NCI-H526 (cell line): ENCODE results near the gene MVD.
"Not testable (repeated sequence)": the region's sequence is repeated elsewhere in the genome, so short reads cannot be mapped to it uniquely, and the experiment has no call there.

Source experiments
- DNase-seq, 2 experiments: peaks; one replicate each; lab custom pipeline; 2025; lab: John Stamatoyannopoulos, UW

MVD gene

DNA sequence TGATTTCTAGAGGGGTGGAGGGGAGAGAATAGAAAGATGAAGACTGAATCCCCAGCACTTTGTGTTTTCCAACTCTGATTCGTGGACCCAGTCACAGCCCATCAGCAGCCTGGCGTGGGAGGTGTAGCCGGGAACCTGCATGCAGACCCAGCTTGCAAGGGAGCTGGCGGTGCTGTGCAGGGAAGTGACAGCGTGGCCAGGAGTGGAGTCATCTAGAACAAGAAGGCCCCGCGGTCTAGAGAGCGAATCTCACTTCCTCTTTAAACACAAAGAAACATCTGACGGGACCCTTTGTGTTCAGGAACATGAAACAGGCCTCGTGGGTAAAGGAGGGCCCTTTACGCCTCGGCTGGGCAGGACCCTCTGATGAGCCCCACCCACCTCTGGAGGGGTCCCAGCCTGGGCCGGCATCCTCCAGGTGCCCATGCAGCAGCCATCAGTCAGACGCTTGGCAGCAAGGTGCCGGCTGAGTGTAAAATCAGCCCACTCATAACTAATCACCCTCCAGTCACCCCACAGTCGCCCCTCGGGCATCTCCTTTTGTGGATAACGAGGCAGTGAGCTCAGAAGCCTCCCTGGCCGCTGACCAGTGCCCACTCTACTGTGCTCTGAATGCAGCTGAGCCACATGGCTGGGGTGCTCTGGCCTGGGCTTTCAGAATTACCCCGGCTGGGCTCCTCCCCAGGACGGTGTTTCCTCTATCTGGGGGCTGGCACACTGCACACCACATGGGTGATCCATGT is 19.0 kb upstream of the MVD start:
- DNase-seq = no peak

DNA sequence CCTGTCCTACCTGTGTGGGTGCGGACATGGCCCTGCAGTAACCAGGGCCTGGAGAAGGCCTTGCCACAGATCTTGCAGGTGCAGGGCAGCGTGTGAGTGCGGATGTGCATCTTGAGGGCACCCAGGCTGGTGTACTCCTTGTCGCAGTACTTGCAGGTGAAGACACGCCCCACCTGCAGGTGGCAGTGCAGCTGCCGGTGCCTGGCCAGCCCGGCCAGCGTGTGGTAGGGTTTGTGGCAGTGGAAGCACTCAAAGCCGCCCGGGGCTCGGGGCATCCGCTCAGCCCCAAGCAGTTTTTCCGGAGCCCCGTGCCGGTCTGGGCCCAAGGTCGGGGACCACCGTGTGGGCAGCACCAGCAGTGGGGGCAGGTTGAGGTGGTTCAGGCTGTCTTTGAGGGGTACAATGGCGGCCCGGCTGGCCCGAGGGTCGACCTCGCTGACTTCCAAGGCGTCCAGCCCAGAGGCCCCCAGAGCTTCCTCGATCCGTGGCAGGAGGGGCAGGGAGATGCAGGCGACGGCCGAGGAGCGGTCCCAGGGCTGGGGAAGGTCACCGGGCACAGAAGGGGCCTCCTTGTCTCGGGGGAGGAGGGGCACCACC is 18.3 kb upstream of the MVD start:
- peak in 1 of 2 experiments; percentile 30 for DNase-seq

DNA sequence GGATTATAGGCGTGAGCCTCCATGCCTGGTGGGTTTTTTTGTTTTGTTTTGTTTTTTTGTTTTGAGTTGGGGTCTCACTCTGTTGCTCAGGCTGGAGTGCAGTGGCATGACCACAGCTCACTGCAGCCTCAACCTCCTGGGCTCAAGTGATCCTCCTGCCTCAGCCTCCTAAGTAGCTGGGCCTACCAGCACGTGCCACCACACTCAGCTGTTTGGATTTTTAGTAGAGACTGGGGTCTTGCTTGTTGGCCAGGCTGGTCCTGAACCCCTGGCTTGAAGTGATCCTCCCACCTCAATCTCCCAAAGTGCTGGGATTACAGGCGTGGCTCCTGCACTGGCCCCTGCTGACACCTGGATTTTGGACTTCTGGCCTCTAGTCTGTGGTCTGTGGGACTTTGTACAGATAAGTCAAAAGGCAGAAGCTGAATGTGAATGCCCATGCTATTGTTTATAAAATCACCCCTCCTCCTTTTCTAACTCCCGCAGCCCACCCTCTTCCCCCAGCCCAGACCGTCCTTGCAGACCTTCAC is 17.7 kb upstream of the MVD start:
- no peak for DNase-seq

DNA sequence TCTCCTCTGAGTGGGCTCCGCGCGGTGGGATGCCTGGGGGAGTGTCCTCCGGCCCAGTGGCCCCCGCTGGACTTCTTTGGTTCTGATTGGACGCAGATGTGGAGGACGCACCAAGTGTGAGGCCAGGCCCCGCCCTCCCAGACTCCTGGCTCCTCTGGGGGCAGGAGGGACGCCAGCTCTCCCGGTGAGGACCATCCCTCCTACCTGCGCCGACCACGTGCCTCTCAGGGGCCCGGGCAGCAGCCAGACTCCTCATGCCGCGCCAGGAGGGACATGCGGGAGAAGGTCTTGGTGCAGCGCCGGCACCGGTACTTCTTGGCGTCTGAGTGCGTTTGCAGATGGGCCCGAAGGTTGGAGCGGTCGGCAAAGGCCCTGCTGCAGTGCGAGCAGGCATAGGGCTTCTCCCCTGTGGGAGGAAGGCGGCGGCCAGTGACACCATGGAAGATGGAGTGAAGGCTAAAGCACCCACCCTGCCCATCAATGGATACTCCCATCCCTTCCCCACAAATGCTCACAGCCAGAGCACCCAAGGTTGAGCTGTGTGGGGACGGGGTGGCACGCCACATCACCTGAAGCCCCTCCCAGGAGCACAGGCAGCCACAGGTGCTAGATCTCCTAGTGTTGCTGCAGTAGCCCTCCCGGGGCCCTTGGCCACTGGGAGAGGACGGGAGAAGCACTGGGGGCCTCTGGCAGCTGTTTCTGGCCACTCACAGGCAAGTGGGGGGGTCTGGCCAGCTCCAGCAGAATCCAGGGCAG is 15.5 kb upstream of the MVD start:
- DNase-seq = peak; percentile 14 to 21

DNA sequence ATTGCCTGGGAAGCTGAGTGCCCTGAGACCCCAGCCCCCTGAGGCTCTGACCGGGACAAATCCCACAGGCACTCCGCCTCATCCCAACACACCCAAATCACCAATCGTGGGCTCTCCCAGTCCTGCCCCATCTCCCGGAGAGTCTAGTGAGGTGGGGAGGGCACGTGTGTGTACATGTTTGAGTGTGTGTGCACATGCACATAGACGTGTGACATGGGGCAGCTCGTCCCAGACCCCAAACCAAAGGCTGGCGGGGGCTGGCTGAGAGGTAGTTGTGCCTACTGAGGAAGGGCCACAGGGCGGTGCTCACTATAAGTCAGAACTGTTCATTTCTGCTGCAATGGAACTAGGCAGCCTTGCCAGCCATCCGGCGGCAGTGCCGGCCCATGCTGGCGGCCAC is 14.8 kb upstream of the MVD start:
- no peak for DNase-seq

DNA sequence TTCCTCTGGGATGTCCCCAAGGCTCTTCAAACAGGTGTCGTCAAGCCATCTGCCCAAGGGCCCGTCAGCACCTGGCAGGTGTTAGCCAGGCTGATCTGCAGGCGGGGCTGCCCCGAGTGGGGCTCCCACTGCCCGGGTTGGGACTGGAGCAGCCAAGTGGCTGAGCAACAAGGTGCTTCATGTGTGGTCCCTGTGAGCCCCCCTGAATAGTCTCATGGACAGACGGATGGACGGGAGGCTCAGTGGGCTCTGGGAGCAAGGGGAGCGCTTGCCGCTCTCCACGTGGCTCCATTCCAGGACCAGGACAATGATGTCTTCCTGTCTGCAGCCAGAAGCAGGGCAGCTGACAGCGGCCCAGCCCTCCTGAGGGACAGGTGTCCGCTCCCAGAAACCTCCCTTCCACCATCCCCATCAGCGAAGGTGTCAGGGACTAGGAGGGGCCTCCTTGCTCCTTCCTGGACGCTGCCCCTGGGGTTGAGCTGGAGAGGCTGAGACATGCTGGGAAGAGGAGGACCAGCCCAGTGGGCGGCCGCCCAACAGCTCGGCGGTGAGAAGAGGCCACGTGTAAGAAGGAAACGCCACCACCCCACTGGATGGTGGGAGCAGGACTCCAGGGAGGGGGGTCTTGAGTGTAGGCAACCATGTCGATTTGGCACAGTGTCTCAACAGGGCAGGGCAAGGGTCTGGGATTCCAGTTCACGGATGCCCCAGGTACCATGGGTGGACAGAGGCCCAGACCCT is 13.8 kb upstream of the MVD start:
- no peak for DNase-seq

DNA sequence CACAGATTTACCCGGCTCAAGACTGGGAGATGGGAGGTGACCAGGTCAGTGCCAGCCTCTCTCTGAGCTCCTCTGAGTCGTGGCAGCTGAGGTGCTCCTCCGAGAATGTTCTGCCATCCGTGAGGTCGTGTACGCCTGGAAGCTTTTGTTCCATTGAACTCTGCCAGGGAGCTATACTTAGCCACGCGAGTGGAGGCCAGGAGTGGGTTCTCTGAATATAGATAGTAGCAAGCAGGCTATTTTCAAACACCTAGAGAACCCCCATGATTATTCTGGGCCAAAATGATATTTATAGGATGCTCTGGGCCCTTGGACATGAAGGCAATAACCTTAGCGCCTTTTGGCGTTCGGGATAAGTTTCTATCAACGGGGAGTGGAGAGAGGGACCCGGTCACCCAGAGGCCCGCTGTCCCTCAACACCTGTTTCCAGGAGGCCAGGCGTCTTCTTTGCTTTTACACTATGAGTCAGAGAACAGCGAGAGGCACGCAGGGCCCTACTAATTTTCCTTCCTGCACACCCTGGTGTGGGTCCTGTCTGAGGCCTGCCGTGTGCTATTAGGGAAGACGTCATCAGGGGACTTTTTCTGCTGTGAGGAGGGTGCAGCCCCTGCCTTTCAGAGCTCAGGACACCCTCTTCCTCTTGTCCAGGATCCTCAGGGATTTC is 11.0 kb upstream of the MVD start:
- no peak for DNase-seq

DNA sequence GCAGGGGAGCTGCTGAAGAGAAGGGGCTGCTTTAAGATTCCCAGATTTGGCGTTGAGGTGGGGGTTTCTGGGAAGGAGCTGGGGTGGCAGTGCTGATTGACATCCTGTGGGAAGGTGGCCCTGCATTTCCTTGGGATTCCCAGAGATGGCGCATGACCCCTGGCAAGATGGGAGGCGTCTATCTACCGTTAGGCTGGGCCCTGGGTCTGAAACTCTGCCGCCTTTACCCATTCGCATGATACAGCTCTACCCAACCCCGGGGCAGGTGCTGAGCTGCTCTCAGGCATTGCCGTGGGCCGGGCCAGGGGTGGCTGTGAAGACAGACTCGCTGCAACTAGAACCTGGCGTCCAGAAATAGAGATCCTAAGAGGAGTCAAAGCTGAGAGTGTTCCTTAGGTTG is 9.9 kb upstream of the MVD start:
- DNase-seq = peak in 1 of 2 experiments; percentile 54

DNA sequence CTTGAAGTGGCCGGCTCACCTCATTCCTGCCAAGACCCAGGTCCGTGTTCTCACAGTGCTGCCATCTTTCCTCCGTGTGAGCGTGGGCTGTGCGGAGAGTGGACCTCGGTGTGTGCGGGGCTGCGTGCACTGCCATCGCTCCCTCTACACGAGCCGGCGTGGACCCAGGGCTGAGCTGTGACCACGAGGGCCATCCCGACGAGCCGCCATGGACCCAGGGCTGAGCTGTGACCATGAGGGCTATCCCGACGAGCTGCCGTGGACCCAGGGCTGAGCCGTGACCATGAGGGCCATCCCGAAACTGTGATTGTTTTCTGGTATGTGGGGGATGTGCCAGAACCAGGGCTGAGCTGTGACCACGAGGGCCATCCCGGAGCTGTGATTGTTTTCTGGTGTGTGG is 8.9 kb upstream of the MVD start:
- DNase-seq = no peak

DNA sequence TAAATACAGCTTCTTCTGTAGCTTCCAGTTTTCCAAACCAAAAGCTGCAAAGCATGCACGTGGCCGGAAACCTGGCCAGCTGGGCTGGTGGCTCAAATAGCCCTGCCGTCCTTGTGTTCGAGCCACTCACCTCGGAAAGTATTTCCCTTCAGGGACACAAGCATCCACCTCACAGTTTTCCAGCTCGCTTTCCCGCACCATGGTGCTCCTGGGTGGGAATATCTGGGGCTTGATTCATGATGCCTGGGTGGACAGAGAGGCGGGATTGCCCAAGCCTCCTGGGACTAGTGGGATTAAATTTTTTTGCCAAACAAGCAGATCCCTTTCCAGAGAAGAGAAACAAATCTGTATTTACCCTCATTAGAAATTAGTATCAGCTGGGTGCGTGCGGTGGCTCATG is 7.1 kb upstream of the MVD start:
- DNase-seq = no peak

DNA sequence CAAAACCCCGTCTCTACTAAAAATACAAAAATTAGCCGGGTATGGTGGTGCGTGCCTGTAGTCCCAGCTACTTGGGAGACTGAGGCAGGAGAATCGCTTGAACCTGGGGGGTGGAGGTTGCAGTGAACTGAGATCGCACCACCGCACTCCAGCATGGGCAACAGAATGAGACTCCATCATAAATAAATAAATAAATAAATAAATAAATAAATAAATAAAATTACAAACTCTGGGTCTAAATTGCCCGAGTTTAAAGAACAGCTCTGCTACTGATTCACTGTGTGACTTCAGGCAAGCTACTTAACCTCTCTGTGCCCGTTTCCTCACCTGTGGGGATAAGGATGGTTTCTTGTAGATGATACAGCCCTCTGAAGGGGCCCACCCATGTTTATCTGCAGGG is 6.6 kb upstream of the MVD start:
- DNase-seq = not testable (repeated sequence)

DNA sequence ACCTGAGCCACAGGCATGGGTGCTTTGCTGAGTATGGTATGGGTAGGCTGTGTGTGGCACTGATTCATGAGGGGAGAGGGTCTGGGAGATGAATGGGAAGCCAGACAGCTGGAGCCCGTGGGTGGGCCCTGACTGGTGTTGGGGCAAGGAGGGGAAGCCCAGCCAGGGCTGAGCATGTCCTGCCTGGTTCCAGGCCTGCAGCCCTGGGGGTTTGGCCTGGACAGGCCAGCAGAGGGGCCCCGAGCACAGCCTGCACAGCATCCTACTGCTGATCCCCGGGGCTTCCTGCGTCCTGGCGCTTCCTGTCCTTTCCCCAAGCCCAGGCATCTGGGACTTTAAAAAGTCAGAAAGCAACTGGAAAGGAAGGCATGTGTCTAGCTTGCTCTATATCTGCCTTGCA is 4.6 kb upstream of the MVD start:
- no peak for DNase-seq

DNA sequence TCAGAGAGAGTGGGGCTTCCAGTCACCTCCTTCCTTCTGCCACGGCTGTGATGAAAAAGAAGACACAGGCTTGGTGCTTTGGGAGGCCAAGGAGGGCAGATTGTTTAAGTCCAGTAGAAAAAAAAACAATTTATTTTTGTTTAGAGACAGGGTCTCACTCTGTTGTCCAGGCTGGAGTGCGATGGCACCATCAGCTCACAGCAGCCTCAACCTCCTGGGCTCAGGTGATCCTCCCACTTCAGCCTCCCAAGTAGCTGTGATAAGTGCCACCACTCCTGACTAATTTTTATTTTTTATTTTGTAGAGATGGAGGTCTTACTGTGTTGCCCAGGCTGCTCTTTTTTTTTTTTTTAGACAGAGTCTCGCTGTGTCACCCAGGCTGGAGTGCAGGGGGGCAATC is 2.7 kb upstream of the MVD start:
- DNase-seq = no peak

DNA sequence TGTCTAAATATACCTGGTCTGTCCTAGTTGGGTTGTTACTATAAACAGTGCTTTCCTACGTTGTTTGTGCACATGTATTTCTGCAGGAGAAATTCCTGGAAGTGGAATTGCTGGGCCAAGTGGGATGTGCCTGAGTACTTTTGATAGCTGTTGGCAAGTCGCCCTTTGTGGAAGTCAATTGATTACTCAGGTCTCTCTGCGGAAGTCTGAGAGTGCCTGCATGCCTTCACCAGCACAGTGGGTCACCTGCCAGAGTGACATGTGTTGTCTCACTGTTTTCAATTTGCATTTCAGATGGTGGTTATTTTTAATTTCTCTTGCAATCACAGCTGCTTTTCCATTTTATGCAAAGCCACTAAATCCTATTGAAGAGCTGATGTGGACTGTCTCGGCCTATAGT is 2.3 kb upstream of the MVD start:
- DNase-seq = peak; percentile 17 to 28

DNA sequence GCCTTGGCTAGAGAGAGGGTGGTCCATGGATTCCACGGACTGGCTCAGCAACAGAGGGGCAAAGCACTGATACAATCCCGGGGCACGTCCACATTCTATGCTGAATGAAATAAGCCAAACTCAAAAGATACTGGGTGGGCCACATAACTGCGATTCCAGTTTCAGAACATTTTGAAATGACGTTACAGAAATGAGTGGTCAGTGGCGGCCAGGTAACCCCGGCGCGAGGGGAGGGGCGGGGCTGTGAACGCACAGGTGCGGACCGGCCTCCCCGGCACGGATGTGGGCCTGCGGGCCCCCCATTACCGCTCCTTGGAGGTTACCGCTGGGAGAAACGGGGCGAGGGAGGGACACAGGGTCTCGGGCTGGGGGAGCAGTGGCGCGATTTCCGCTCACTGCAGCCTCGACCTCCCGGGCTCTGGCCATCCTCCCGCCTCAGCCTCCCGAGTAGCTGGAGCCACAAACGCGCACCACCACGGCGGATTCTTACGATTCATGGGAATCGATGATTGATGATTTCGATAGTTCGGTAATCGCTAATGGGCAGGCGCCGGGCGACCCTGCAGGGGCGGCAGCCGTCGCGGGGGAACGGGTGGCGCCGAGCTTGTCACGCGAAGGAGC is 559 bp downstream of the MVD start:
- DNase-seq = no peak

DNA sequence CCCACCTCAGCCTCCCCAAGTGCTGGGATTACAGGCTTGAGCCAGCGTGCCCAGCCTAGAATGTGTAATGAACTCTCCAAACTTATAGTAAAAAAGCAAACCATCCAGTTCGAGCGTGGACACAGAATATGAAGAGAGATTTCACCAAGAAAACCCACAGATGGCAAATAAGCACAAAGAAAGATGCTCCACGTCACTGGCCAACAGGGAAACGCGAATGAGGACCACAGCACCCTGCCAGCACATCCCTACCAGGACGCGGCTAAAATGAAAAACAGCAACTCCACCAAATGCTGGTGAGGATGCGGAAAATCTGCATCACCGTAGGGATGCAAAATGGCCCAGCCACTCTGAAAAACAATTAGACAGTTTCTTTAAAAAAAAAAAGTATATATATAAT is 1.4 kb downstream of the MVD start:
- no peak for DNase-seq

DNA sequence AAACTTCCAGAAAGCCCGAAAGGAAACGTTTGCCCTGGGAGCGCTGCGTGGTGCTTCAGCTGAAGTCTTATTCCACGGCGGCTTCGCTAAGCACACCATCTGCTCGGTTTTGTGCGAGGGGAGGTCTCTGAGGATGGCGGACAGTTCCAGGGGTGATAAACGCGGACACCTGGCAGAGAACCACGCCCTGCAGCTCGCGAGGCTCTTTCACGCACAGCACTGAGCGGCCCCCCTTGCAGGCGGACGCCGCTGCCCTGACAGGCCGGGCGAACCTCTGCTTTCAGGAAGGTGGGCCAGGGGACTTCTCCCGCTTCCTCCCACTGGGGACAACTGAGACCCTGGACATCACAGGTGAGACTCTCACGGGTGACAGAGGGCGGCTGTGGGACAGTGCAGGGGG is 3.7 kb downstream of the MVD start:
- no peak for DNase-seq

DNA sequence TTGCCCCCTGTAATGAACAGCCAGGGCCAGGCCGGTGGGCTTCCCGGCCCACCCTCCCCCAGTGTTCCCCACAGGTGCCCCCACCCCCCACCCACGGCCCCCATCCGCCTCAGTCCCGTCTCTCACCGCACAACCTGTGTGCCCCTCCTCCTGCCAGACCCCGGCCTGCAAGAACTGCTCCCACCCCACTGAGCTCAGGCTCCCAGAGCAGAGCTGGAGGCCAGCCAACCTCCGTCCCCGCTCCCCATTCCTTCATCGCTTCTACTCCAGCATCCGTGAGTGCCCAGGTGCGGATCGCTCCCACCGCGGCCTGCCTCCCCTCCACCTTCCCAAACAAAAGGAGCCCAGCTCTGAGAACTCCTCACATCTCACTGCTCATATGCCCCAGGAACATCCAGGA is 4.2 kb downstream of the MVD start:
- DNase-seq = no peak

DNA sequence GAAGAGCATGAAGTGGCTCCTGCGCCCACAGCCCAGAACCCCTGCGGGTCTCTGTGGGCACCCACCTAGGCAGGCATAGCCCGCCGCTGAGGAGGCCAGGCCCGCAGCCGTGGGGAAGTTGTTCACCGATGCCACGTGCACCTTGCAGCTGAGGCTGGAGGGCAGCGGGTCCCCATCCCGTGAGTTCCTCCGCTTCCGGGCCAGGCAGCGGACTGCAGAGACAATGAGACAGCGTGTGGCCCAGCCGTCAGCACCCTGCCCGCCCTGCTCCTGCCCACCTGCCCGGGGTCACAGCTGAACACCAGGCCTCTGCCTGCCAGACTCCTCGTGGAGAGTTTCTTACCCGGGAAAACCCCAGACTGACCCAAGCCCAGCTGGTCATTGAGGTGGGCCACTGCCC is 5.5 kb downstream of the MVD start:
- DNase-seq = no peak

DNA sequence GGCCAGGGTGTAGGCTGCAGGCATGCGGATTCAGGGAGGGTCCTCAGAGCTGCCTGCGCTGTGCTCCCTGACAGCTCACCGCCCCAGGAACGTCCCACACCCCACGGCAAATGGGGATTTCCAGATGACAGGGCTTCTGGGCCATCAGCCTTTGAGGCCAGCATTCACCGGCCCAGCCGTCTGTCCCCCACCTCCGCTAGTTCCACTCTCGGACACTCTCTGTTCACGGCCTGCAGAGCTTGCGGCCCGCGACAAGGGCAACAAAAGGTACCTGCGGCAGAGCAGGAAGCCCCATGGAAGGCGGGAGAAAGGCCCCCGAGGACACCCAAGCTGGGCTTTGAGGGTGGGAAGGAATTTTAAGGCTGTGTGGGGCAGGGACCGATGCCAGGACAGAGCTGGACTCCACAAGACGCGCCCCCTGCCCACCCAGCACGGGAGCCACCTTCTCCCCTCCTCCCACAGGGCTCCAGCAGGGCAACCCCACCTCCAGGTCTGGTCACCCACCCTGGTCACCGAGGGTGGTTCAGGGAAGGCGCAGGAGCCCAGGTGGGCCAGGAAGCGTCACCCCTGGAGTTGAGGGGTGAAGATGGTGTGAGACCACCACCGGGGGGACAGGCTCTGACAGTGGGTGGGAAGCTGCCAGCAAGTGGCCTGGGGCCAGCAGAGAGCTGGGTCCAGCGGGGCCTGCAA is 6.5 kb downstream of the MVD start:
- no peak for DNase-seq
